AG09319 (cell line): ENCODE data around the gene POLD4.

Experiments used
- DNase-seq: peaks from one replicate; pipeline ENCODE4 v3.0.0-alpha.2; 2010; ENCODE audit warnings: low read depth; ENCODE audit errors: extremely low read depth
- TF ChIP-seq, protein P1 (sequence below): IDR thresholded peaks from 2 replicates; pipeline ENCODE4 v1.5.1; 2011; ENCODE audit warnings: low read depth, mild to moderate bottlenecking, inconsistent platforms, low read length, moderate library complexity

Gene POLD4

DNA sequence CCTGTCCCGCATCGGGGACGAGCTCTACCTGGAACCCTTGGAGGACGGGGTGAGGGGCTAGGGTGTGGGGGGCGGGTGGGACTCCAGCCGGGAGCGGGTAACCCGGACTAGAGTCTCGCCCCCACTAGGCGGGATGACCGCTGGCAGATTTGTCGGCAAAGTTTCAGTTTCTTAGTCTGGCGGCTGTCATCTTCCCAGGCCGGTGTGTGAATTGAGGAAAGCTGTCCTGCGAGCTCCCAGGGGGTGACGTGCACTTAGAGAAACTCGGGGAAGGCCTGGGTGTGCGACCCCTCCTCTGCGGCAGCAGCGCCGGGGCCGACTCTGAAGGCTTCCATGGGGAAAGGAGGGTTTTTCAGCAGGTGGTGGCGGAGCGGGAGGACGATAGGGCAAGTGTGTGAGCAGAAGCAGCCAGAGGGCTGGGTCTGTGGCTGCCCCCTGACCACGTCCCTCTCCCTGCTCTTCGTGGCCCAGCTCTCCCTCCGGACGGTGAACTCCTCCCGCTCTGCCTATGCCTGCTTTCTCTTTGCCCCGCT is 38.9 kb upstream of the POLD4 start:
- DNase-seq: no peak
- TF ChIP-seq, protein P1, sequence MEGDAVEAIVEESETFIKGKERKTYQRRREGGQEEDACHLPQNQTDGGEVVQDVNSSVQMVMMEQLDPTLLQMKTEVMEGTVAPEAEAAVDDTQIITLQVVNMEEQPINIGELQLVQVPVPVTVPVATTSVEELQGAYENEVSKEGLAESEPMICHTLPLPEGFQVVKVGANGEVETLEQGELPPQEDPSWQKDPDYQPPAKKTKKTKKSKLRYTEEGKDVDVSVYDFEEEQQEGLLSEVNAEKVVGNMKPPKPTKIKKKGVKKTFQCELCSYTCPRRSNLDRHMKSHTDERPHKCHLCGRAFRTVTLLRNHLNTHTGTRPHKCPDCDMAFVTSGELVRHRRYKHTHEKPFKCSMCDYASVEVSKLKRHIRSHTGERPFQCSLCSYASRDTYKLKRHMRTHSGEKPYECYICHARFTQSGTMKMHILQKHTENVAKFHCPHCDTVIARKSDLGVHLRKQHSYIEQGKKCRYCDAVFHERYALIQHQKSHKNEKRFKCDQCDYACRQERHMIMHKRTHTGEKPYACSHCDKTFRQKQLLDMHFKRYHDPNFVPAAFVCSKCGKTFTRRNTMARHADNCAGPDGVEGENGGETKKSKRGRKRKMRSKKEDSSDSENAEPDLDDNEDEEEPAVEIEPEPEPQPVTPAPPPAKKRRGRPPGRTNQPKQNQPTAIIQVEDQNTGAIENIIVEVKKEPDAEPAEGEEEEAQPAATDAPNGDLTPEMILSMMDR: no peak

DNA sequence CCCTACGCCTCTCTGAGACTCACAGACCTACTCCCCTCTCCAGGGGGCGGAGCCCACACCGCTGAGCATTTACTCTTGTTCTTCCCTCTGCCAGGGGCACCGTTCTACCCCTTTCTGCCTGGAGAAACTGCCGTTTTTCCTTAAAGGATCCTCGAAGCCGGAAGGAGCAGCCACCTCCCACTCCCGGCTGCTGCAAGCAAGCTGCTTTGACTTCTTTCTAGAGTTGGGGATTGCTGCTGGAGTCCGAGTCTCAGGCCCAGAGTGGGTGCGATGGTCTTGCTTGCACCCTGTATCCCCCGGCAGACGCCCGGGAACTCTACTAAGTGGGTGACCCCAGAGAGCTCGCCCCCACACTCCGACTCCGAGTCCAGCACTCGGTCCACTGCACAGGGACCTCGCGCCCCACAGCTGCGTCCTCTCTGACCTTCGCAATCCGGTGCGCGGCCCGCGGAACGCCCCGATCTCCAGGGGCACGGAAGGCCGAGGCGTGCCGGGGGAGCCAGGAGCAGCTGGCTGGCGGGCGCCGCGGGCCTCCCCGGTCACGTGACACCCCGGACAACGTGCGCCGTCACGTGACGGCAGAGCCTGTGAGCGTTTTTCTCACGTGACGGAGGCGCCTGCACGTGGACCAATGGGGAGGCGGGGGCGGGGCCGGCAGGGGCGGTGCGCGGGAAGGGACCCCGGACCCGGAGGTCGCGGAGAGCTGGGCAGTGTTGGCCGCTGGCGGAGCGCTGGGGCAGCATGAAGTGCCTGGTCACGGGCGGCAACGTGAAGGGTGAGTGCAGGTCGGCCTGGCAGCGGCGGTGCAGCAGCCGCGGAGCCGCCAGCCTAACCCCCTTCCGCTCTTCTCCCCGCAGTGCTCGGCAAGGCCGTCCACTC is 38.2 kb upstream of the POLD4 start, which contains the start of gene RAD9A:
TSS of gene RAD9A (plus strand) at position 683 of the 879 bp plus-strand sequence. CDS start at position 742, 59 bp downstream.
- DNase-seq: peak; percentile 78
- TF ChIP-seq, protein P1: no peak

DNA sequence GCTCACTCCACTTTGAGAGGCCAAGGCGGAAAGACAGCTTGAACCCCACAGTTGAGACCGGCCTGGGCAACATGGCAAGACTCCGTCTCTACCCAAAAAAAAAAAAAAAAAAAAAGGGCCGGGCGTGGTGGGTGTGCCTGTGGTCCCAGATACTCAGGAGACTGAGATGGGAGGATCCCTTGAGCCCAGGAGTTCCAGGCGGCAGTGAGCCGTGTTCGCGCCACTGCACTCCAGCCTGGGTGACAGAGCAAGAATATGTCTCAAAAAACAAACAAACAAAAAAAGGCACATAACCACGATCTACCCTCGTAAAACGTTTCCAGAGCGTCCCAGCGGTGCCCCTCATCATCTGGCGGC is 37.6 kb upstream of the POLD4 start:
- TF ChIP-seq, protein P1: no peak
- no peak for DNase-seq

DNA sequence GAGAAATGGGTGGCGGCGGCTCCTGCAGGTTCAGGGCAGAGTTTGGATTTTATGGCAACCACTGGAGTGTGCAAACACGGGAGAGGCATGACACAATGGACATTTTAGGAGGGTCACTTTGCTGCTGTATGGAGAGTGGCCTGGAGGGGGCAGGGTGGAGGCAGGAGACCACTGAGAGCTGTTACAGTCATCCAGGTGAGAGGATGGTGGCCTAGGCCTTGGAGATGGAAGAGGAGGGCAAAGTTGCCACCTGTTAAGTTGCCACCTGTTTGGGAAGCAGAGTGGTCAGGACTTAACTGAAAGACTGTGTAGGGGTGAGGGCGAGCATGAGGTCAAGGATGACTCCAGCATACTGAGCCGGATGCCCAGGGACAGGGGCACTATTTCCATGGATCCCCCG is 36.1 kb upstream of the POLD4 start:
- DNase-seq: no peak
- TF ChIP-seq, protein P1: peak; percentile 57

DNA sequence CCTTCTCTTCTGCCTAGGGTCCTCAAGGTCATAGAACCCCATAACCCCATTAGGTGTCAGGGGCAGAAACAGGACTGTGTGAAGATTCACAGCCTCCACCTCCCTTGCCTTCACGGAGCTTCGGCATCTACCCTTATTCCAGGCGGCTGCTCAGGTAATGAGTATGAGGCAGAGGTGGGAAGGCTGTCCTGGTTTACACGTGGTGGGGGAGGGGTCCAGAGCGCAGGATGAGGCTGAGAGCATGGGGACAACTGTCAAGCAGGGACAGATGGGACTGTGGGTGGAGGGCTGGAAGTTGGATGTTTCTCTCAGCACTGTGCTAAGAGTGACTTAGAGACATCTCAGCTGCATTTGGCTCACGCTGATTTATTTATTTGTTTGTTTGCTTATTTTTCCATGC is 34.2 kb upstream of the POLD4 start:
- TF ChIP-seq, protein P1: no peak

DNA sequence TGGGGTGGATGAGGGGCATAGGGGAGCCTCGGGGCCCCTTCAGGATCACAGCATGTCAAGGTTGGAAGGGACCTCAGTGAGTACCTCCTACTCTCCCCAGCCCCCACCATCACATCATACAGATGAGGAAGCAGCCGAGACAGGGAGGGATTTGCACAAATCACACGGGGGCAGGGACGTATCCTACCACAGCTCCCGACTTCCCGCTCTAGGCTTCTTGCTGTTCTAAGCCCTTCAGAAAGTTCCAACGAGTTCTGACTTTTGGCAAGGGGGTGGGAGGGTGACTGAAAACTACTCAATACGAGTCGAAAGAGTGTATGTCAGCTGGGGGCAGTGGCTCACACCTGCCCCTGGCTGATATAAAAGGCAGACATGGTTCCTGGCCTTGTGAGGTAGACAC is 33.7 kb upstream of the POLD4 start:
- no peak for DNase-seq
- TF ChIP-seq, protein P1: no peak

More for the DNA sequence above, 34.2 kb upstream of the POLD4 start:
- no peak for DNase-seq

DNA sequence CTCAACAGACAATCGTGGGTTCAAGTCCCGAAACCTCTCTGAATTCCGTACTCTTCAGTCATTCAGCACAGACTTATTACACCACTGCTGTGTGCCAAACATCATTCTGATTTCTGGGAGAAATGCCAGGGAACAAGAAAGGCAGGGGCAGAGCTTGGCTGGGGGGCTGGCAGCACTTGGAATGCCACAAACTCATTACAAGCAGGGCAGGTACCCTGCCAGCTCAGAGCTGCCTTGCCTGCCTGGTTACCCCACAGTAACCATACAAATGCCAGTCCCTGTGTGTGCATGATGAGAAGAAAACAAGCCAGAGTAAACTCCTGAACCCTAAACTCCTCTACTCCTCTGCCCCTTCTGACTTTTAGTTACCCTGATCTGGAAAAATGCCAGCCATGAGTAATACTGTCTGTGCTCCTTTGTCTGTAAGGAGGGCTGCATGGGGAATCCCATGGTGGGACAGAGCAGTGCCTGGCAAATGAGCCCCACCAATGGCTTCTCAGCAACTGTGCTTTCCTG is 31.6 kb upstream of the POLD4 start:
- DNase-seq: no peak
- TF ChIP-seq, protein P1: no peak
